HG02943 (cell line): ENCODE results near the gene SQOR.

Experiments
- ATAC-seq: cut with Tn5 transposase; IDR thresholded peaks from one replicate; pipeline ENCODE4 v1.9.1; 2021; ENCODE audit warnings: mild to moderate bottlenecking, low read depth, moderate library complexity; ENCODE audit not compliant: unreplicated experiment

The SQOR gene

GRCh38 chr15:45703670-45704328, 69.0 kb downstream of the SQOR start:
- no peak for ATAC-seq

GRCh38 chr15:45704329-45705249, 69.8 kb downstream of the SQOR start:
- ATAC-seq, result no peak

- ATAC-seq, result peak; percentile 79
Observed at GRCh38 chr15:45705510-45706473, 71.0 kb downstream of the SQOR start.

- no peak for ATAC-seq
Observed at GRCh38 chr15:45710657-45711056, 75.8 kb downstream of the SQOR start.

GRCh38 chr15:45714590-45715488, 80.0 kb downstream of the SQOR start:
- no peak for ATAC-seq

- no peak for ATAC-seq
Observed at GRCh38 chr15:45715528-45715927, 80.7 kb downstream of the SQOR start.

- ATAC-seq, result no peak
Observed at GRCh38 chr15:45719490-45719889, 84.7 kb downstream of the SQOR start.

- no peak for ATAC-seq
Observed at GRCh38 chr15:45720183-45720582, 85.4 kb downstream of the SQOR start.

- no peak for ATAC-seq
Observed at GRCh38 chr15:45728641-45729040, 93.8 kb downstream of the SQOR start.

GRCh38 chr15:45729141-45729540, 94.3 kb downstream of the SQOR start:
- ATAC-seq, result no peak

- no peak for ATAC-seq
Observed at GRCh38 chr15:45731343-45731742, 96.5 kb downstream of the SQOR start.

GRCh38 chr15:45732662-45733061, 97.8 kb downstream of the SQOR start:
- ATAC-seq, result no peak

GRCh38 chr15:45734260-45734711, 99.5 kb downstream of the SQOR start:
- no peak for ATAC-seq
